CD8-positive, alpha-beta memory T cell (primary cell): ENCODE results near the gene EXOC1L. TPM values are rescaled to one million over a fixed set of nuclear protein-coding genes. Genes with fewer than 3 reads are reported as not detected.

Source experiments
- CTCF ChIA-PET: fragments of 350-600 bp; sonication (Branson Sonifier 250); formaldehyde crosslinking; loops from one replicate; lab custom pipeline; 2021; ENCODE audit warnings: antibody characterized with exemption; lab: Charles Lee
- POLR2A ChIA-PET: fragments of 350-600 bp; sonication (Branson Sonifier 250); formaldehyde crosslinking; loops from one replicate; lab custom pipeline; 2021; ENCODE audit warnings: antibody characterized with exemption; lab: Charles Lee
- DNase-seq, 5 donors: peaks; one replicate each; pipeline versions ENCODE4 v3.0.0 to v3.0.0-alpha.2; 2020 to 2022; ENCODE audit warnings: mixed read lengths in 1 of 5
- H3K27ac ChIP-seq: one replicate; pipeline ENCODE4 v1.7.0; 2013; ENCODE audit warnings: low read depth, mild to moderate bottlenecking, low read length, moderate library complexity
- H3K27me3 ChIP-seq: 2 replicates; pipeline ENCODE4 v1.7.0; 2013; ENCODE audit warnings: low read length, mild to moderate bottlenecking; ENCODE audit not compliant: insufficient read depth, poor library complexity, severe bottlenecking
- H3K36me3 ChIP-seq: 2 replicates; pipeline ENCODE4 v1.7.0; 2013; ENCODE audit warnings: mild to moderate bottlenecking, low read length, moderate library complexity; ENCODE audit not compliant: insufficient read depth
- H3K4me1 ChIP-seq: 2 replicates; pipeline ENCODE4 v1.7.0; 2013; ENCODE audit warnings: mild to moderate bottlenecking, low read length, moderate library complexity; ENCODE audit not compliant: insufficient read depth
- H3K4me3 ChIP-seq: 2 replicates; pipeline ENCODE4 v1.7.0; 2013; ENCODE audit warnings: mild to moderate bottlenecking, low read length
- H3K9me3 ChIP-seq: 2 replicates; pipeline ENCODE4 v1.7.0; 2013; ENCODE audit warnings: mild to moderate bottlenecking, low read length
- H3K27ac Mint-ChIP-seq, 8 donors: one replicate each; pipeline ENCODE4 v1.8.0; 2020 to 2021; ENCODE audit warnings: mixed read lengths in 8 of 8, mild to moderate bottlenecking in 6 of 8, inconsistent platforms in 3 of 8, moderate library complexity in 3 of 8
- H3K27me3 Mint-ChIP-seq, 2 donors: one replicate each; pipeline ENCODE4 v1.8.0; 2020 to 2021; ENCODE audit warnings: mixed read lengths in 2 of 2, mild to moderate bottlenecking in 1 of 2, moderate library complexity in 1 of 2
- H3K36me3 Mint-ChIP-seq, 3 donors: one replicate each; pipeline ENCODE4 v1.8.0; 2020 to 2021; ENCODE audit warnings: mixed read lengths in 3 of 3, inconsistent platforms in 1 of 3, mild to moderate bottlenecking in 1 of 3
- H3K4me1 Mint-ChIP-seq, 3 donors: one replicate each; pipeline ENCODE4 v1.8.0; 2020 to 2021; ENCODE audit warnings: mixed read lengths in 3 of 3, inconsistent platforms in 1 of 3, mild to moderate bottlenecking in 1 of 3
- H3K4me3 Mint-ChIP-seq, 7 donors: one replicate each; pipeline ENCODE4 v1.8.0; 2020 to 2021; ENCODE audit warnings: mixed read lengths in 7 of 7, mild to moderate bottlenecking in 6 of 7, moderate library complexity in 4 of 7, inconsistent platforms in 2 of 7
- H3K9me3 Mint-ChIP-seq, 5 donors: one replicate each; pipeline ENCODE4 v1.8.0; 2020 to 2022; ENCODE audit warnings: mixed read lengths in 5 of 5, mild to moderate bottlenecking in 3 of 5, moderate library complexity in 2 of 5, inconsistent platforms in 1 of 5
- polyA plus RNA-seq: library from polyadenylated mRNA; unstranded; fragments of 300-500 nt; fragmentation: Illumina TruSeq; gene quantifications from one replicate; pipeline ENCODE4 v1.2.3, GENCODE V29; 2021
- total RNA-seq, 2 experiments: library from RNA; stranded (reverse); gene quantifications; one replicate each; pipeline ENCODE4 v1.2.3, GENCODE V29; 2021

The EXOC1L gene
- total and polyA plus RNA-seq, 3 experiments from 2014 or later = not detected

DNA sequence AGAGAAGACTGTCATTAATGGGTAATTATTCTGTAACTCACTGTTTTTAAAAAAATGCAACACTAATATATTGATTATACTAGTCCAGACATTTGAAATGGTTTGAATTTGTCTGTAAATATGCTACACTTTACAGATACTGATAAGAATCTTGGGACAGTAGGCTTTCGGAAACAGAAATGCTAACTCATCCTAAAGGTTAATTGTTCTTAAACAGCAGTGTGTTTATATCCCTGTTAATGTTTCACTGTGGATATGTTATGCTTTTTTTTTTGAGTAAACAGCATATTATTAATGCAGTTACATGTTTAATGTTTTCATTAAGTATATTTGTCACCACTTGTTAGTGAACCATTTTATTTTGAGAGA is 65.2 kb downstream of the EXOC1L start:
- H3K4me1 Mint-ChIP-seq = peaks cover 6 to 14% (median 7%) of the 10 kb centered on the region in 3 donors

More for the DNA sequence above, 65.2 kb downstream of the EXOC1L start:
- no peak overlapping the region for H3K4me3 ChIP-seq
- DNase-seq = no peak
- H3K4me3 Mint-ChIP-seq = no peak overlapping the region
- H3K27ac ChIP-seq = no peak overlapping the region
- no peaks in the 10 kb centered on the region for H3K9me3 Mint-ChIP-seq
- POLR2A ChIA-PET = no interaction called here
- H3K27me3 Mint-ChIP-seq = no peaks in the 10 kb centered on the region
- CTCF ChIA-PET = no interaction called here
- no peaks in the 10 kb centered on the region for H3K9me3 ChIP-seq
- no peaks in the 10 kb centered on the region for H3K4me1 ChIP-seq
- H3K27ac Mint-ChIP-seq = no peak overlapping the region
- H3K36me3 ChIP-seq = peaks cover 12% of the 10 kb centered on the region
- no peaks in the 10 kb centered on the region for H3K27me3 ChIP-seq
- peaks cover 10 to 59% (median 17%) of the 10 kb centered on the region in 3 donors for H3K36me3 Mint-ChIP-seq

Other genes with a start within 250 kb of the EXOC1L start
- gene PDCL2, start 227.5 kb upstream of the EXOC1L start, total RNA-seq = not detected
- not detected for gene PDCL2, start 227.5 kb upstream of the EXOC1L start, polyA plus RNA-seq
- not detected for gene NMU, start 183.5 kb upstream of the EXOC1L start, total RNA-seq
- gene NMU, start 183.5 kb upstream of the EXOC1L start, polyA plus RNA-seq = 2.2 TPM
- 10 to 100 TPM; 23.4 to 24.6 TPM for gene EXOC1, start 33.9 kb downstream of the EXOC1L start, total RNA-seq
- gene EXOC1, start 33.9 kb downstream of the EXOC1L start, polyA plus RNA-seq = 13.3 TPM
- 10 to 100 TPM; 15.8 to 16.1 TPM for gene CEP135, start 129.2 kb downstream of the EXOC1L start, total RNA-seq
- gene CEP135, start 129.2 kb downstream of the EXOC1L start, polyA plus RNA-seq = 8.3 TPM